SHP77 (cell line): ENCODE data around the gene DLG2.

Experiments used
- DNase-seq, 2 experiments: peaks; one replicate each; lab custom pipeline; 2025; lab: John Stamatoyannopoulos, UW

Gene DLG2

DNA sequence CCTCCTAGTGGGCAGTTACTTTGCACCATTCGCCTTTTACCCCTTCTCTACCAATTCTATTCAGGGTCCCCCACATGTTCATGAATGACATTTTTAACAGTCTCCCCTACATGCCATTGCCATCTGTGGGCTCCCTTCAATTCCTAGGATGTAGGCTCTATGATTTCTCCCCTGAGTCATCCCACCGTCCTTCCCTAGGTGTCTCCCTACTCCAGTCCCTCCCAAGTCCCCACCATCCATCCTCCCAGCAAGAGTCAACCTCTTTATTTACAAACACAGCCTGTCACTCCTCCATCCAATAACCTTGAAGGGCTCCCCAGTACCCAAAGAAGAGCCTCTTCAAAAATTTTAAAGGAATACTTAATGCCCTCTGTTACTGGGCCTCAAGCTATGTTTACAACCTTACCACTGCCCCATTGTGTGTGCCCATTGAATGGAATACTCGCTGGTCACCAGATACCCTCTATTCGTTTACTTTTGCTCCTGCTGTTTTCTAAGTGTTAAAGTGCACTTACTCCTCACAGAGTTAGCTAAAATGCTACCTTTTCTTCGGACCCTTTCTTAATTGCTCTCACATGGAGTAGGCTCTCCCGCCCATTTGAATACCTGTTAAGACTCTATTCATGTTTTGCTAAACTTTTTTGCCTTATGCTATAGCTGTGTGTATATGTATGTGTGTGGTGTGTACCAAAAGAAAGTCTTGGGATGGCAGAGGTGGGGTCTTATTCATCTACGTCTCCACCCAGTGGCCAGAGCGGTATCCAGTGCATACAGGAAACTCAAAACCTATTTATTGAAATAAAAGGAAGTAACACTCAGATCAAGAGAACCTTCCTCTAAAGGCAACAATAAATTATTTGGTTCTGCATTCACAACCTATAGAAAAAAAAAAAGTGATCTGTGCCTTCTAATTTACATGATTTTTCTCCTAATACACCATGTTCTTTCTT, 2105.2 kb downstream of the DLG2 start:
- no peak for DNase-seq

GRCh38 chr11:83520849-83521248, 2106.3 kb downstream of the DLG2 start:
- no peak for DNase-seq

GRCh38 chr11:83511646-83512045, 2115.5 kb downstream of the DLG2 start:
- no peak for DNase-seq

DNA sequence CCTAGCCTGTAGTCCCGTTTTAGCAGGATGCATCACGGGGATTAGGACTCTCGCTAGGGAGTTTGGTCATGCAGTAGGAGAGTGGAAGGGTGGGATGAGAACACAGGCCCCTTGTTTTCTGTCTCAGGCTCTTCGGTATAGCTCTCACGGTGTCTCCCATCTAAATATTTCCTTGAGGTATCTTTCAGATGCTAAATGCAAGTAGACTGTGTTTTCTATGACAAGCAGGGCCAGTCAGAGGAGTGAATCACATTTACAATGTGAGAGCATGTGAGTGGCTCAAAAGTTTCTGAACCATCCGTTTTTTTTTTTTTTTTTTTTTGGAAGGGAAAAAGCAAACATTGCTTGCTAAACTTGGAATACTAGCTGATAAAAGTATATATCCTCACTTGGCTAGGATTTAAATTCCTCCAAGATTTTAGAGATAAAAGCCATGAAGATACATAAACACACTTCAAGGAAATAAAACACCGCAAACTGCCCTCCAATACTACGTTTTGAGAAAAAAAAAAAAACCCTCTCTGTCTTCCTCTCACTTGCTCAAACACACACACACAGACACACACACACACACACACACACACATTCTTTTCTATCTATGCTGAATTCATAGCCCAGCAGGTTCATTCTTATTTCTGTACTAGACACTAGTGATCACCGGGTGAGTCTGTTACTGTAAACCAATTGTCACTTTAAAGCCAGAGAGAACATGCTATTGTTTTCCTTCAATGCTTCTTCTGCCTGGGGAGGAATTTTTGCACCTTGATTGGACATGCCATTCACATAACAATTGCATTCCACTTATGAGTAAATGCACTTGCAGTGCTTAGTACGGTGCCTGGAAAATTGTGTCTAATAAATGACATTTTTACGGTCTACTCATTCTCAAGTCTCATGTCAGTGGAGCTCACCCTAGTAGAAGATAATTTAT, 2116.3 kb downstream of the DLG2 start:
- no peak for DNase-seq

DNA sequence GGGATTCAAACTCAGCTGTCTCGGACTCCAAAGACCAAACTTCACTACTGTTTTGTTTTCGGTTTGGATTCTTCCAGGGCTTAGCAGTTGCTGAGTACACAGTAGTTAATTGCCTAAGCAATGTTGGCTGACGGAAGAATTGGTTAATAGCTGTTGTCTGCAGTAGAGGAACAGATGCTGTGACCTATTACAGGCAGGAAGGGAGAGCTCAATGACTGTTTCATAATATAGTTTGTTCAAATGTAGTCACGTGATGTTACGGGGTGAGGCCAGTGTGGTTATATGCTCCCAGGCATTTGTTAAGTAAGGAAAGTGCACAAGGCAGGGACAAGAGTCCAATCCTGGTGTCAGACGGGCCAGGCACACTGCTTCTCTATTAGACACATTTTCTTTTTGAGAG, 2118.3 kb downstream of the DLG2 start:
- DNase-seq: no peak

DNA sequence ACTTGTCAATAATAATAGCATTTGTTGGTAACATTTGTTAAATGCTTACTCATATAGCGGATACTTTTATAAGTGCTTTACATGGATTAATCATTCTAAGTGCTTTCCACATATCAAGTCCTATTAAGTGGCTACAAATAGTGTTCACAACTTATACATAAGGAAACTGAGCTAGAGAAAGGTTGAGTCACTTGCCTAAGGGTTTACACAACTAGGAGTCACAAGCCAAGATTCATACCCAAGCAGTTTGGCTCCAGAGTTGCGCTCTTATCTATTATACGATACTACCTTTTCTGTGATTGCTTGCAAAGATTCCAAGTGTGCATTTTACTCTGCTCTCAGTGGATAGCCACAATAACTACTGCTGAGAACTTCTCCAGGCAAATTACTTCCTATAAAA, 2125.1 kb downstream of the DLG2 start:
- DNase-seq: no peak

DNA sequence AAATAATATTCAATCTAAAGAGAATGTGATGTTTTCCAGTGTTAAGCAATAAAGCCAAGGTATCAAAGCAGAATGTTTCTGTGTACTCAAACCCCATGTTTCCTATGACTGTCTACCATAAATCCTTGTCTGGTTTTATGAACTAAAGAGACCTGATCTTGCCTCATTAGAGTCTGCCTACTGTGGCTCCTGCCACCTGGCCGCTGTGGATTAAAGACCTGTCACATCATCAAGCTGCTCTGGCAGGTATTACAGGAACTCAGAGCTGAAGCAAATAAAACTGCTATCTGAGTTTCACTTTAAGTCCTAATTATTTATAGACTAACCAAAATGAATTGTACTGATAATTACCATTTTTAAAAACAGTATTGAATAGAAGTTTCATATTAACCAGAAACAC, 2133.2 kb downstream of the DLG2 start:
- DNase-seq: no peak

DNA sequence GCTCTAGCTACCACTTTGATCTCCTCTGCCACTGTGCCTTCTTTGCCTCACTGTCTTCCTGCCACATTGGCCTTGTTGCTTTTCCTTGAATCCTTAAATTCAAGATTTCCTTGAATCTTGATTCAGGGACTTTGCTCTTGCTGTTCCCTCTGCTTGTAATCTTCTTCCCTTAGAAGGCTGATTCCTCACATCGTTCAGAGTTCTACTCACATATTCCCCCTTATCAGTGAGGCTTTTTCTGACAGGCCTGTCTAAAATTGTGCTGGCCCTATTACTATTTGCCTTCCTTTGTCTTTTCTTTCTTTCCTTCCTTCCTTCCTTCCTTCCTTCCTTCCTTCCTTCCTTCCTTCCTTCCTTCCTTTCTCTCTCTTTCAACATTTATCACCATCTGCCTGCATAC, 2134.1 kb downstream of the DLG2 start:
- DNase-seq: no peak

DNA sequence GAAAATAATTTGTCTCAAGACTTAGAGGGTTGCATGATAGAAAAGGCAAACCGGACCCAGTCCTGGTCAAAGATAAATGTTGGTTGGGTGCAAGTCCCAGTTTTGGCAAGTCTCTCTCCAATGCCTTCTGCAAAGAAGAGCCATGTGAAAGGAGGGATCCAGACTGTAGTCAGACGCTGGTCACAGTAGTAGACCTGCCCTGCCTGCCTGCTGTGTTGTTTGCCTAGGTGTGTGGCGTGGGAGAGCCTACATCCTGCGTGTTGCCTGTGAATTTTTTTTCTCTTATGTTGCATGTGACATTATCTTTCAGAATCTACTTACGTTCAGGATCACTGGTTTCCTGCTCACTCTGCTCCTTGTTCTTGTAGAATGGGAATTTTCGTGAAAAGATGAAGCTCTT, 2143.3 kb downstream of the DLG2 start:
- no peak for DNase-seq

- DNase-seq: no peak
Measured at GRCh38 chr11:83480811-83481210, 2146.3 kb downstream of the DLG2 start.

DNA sequence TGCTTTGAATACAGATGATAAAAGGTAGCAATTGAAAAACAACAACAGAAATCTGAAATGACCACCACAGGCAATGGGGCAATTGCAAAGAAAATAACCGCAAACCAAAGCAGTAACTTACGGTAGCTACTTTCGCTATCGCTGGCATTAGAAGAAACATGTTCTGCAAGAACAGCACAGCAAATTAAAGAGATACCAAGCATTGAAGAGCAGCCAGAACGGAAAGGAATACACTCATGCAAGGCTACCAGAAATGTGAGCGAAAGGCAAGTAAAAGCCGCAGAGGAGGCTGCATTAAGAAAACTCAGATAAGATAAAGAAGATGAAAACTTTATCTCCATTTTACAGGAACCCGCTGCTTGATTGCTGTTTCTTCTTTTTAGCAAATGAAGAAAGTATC, 2146.9 kb downstream of the DLG2 start:
- DNase-seq: no peak

DNA sequence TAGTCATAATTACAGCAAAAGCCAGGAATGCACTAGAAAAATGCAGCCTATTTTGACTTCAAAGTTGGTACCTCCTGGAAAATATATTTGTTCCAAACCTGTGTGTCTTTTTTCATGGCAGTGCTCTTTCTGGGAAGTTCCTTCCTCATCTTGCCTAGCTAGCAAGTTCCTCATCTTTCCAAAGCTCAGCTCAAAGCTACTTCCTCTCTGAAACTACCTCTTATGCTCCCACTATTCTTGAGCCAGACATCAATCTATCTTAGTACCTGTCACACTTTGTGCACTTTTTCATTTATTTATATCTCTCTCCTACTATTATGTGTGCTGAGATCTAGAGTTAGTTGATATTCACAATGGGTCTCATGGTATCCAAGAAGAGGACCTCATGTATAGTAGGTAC, 2149.4 kb downstream of the DLG2 start:
- DNase-seq: no peak

GRCh38 chr11:83475760-83476159, 2151.4 kb downstream of the DLG2 start:
- no peak for DNase-seq

GRCh38 chr11:83473743-83474142, 2153.4 kb downstream of the DLG2 start:
- no peak for DNase-seq

GRCh38 chr11:83472806-83473205, 2154.3 kb downstream of the DLG2 start:
- DNase-seq: no peak

DNA sequence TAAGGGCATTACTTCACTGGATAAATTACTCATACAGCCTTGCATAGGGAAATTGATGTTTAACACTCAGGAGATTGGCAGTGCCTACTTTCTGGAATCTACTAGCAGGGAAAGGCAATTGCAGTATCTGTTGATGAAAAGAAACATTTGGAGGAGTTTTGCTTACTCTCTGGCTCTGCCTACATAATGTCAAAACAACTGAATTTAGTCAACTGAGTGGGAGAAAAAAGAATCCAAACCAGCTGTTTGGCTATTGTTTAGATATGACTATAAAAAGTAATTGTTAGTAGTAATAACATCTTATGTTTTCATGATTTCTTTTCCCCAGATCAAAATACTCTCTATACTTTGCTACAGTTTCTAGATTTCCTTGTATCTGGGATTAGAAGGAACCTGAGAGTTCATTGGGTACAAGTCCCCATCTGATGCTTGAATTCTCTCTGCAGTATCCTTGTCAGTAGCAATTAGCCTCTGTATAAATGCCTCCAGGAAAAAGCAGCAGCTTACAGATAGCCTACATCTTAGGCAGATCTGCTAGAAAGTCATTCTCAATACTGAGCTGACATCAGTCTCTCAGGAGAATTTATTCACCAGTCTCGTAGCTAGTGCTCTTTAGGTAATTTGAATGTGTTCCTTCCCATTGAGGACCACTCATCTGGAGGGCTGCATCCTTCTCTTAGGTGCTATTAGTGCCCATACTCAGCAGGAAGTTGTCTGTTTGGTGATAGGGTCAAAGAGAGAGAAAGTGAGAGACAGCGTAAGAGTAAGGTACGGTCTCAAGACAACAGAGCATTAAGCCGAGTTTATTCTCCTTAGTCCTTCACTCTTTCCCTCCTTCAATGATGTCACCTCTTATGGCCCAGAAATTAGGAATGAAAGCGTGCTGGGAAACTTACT, 2155.1 kb downstream of the DLG2 start:
- no peak for DNase-seq

DNA sequence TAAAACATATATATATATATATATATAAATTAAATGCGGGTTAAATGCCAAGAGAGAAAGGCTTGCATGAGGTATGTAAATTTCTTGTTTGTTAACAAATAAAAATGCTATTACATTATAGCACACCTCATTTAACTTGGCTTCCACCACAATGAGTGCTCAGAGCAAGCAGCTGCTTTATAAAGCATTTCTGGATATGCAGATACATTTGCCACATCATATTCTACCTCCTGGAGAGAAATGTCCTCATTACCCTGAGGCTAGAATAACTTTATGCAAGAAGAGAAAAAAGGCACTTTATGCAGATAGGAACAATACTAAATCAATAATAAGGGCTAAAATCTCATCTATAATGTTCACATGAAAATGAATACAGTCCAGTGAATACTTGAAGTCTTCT, 2159.3 kb downstream of the DLG2 start:
- no peak for DNase-seq

GRCh38 chr11:83464160-83464944, 2162.8 kb downstream of the DLG2 start:
- no peak for DNase-seq

- no peak for DNase-seq
Measured at GRCh38 chr11:83459798-83460197, 2167.3 kb downstream of the DLG2 start.

DNA sequence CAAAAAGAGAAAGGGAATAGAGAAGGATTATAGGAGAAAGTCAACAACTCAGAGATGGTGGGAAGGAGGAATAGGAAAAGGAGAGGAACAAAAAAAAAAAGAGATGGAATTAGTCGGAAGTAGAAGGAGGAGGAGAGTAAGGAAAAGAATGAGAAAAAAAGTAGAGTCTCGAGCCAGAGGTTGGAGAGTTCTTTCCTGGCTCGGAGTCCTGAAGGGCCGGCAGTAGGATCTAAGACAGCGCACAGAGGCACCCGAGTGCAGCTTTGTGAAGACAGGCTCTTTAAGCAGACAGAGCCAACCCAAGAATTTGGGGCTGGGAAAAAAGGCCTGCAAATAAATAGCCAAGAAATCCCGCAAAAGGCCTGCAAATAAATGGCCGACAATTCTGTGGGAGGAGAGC, 2170.6 kb downstream of the DLG2 start:
- no peak for DNase-seq

DNA sequence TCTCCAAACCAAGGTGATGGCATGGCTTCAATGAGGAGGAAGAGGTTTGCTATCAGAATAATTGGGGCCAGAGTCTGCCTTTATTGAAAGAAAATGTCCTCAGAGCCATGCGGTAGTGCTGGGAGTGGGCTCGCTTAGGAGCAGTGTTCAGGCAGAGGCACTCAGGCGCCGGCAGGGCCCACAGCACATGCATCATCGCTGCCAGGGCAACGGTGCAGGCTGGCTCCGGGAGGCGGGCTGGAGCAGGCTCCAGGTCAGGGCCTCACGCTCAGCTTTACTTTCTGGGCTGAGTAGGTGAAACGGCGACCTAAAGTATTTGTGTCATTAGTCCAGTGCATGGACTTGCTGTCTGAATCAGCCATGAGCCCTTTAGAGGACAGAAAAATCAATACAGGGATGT, 2171.1 kb downstream of the DLG2 start:
- DNase-seq: peak in 1 of 2 experiments; percentile 16
